Measurements from ENCODE around the gene FREM1. TPM values are rescaled to one million over a fixed set of nuclear protein-coding genes. Genes with fewer than 3 reads are reported as not detected.

Gene FREM1
- total RNA-seq, 1 donor from 2014 or later: 0.52 TPM

DNA sequence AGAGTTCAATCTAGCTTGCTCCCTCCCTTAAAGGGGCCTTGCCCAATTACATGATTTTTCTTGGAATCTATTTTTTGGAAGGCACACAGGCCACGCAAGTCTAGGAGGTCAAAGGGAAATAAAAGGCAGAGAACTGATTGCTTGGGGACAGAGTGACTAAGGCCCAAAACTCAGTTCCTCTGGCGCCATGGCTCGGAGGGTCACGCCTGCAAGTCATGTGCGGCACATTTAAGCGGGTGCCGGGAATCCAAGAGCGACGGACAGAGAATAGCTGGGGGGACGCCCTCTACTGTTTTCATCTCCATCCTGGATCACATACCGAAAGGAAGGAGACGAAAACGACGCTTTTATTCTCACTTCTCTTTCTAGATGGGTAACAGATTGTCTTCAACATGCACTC is 78.6 kb downstream of the FREM1 start:
- TF ChIP-seq EZH2 (IDR thresholded peaks at IDR 0.05; ENCODE audit: insufficient read depth, low read length): no peak
- TF ChIP-seq, protein P1, sequence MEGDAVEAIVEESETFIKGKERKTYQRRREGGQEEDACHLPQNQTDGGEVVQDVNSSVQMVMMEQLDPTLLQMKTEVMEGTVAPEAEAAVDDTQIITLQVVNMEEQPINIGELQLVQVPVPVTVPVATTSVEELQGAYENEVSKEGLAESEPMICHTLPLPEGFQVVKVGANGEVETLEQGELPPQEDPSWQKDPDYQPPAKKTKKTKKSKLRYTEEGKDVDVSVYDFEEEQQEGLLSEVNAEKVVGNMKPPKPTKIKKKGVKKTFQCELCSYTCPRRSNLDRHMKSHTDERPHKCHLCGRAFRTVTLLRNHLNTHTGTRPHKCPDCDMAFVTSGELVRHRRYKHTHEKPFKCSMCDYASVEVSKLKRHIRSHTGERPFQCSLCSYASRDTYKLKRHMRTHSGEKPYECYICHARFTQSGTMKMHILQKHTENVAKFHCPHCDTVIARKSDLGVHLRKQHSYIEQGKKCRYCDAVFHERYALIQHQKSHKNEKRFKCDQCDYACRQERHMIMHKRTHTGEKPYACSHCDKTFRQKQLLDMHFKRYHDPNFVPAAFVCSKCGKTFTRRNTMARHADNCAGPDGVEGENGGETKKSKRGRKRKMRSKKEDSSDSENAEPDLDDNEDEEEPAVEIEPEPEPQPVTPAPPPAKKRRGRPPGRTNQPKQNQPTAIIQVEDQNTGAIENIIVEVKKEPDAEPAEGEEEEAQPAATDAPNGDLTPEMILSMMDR (IDR thresholded peaks at IDR 0.05; ENCODE audit: insufficient read depth, low read depth, low read length): no peak
- Mint-ChIP-seq H3K27ac (ENCODE audit: unreplicated experiment) (no peak overlapping the region), H3K9me3 (ENCODE audit: unreplicated experiment) (no peaks in the 10 kb centered on the region), H3K4me1 (ENCODE audit: low read depth, unreplicated experiment) (no peaks in the 10 kb centered on the region), H3K36me3 (ENCODE audit: low read depth, unreplicated experiment) (no peaks in the 10 kb centered on the region), H3K27me3 (ENCODE audit: low read depth, unreplicated experiment) (no peaks in the 10 kb centered on the region), H3K4me3 (ENCODE audit: unreplicated experiment) (no peak overlapping the region)
- H3K36me3 ChIP-seq (ENCODE audit: insufficient read depth, low read length): no peaks in the 10 kb centered on the region
- no peaks in the 10 kb centered on the region for H3K9me3 ChIP-seq (ENCODE audit: insufficient read depth, low read depth, low read length)
- H3K27ac ChIP-seq (ENCODE audit: low read depth, low read length): no peak overlapping the region
- FAIRE-seq (no peak), DNase-seq (ENCODE audit: low read depth) (no peak)
- no peaks in the 10 kb centered on the region for H4K20me1 ChIP-seq (ENCODE audit: insufficient read depth, low read length)
- no peak overlapping the region for H3K4me2 ChIP-seq (ENCODE audit: low read length)
- H3K79me2 ChIP-seq (ENCODE audit: insufficient read depth, low read length): no peaks in the 10 kb centered on the region
- no peak overlapping the region for H3K4me3 ChIP-seq (ENCODE audit: insufficient read depth, low read depth, low read length)
- H3K4me1 ChIP-seq (ENCODE audit: insufficient read depth, low read length): no peaks in the 10 kb centered on the region
- H3K9ac ChIP-seq (ENCODE audit: low read length): no peak overlapping the region
- no peak overlapping the region for H2AFZ ChIP-seq (ENCODE audit: low read depth, low read length)
- no peaks in the 10 kb centered on the region for H3K27me3 ChIP-seq (ENCODE audit: insufficient read depth, low read length)

DNA sequence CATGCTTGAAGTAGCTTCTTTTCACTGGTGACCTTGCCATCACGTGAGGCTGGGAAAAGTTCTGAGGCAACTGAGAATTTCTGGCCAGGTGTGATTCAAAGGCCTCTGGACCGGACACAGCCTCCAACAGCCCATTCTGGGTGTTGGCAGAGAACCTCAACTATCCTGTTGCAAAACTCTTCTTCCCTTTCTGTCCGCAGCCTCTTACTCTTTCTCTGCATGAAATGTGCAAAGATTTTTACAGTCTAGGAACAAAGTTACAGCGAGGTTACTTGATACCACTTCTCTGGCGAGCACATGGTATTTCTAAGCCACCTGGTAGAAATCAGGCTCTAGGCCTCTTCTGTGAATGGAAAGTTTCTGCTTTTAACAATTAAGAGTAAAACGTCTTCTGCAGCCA is 79.2 kb downstream of the FREM1 start:
- Mint-ChIP-seq H3K27ac (ENCODE audit: unreplicated experiment) (no peak overlapping the region), H3K36me3 (ENCODE audit: low read depth, unreplicated experiment) (no peaks in the 10 kb centered on the region), H3K4me1 (ENCODE audit: low read depth, unreplicated experiment) (no peaks in the 10 kb centered on the region), H3K27me3 (ENCODE audit: low read depth, unreplicated experiment) (no peaks in the 10 kb centered on the region), H3K4me3 (ENCODE audit: unreplicated experiment) (no peak overlapping the region), H3K9me3 (ENCODE audit: unreplicated experiment) (no peaks in the 10 kb centered on the region)
- Histone ChIP-seq H4K20me1 (ENCODE audit: insufficient read depth, low read length) (no peaks in the 10 kb centered on the region), H3K4me3 (ENCODE audit: insufficient read depth, low read depth, low read length) (no peak overlapping the region), H2AFZ (ENCODE audit: low read depth, low read length) (no peak overlapping the region), H3K4me2 (ENCODE audit: low read length) (no peak overlapping the region), H3K79me2 (ENCODE audit: insufficient read depth, low read length) (no peaks in the 10 kb centered on the region), H3K4me1 (ENCODE audit: insufficient read depth, low read length) (no peaks in the 10 kb centered on the region), H3K9ac (ENCODE audit: low read length) (no peak overlapping the region), H3K36me3 (ENCODE audit: insufficient read depth, low read length) (no peaks in the 10 kb centered on the region), H3K27me3 (ENCODE audit: insufficient read depth, low read length) (no peaks in the 10 kb centered on the region), H3K9me3 (ENCODE audit: insufficient read depth, low read depth, low read length) (no peaks in the 10 kb centered on the region), H3K27ac (ENCODE audit: low read depth, low read length) (no peak overlapping the region)
- no peak for DNase-seq (ENCODE audit: low read depth)
- no peak for FAIRE-seq
- TF ChIP-seq EZH2 (IDR thresholded peaks at IDR 0.05; ENCODE audit: insufficient read depth, low read length): no peak
- TF ChIP-seq, protein P1 (IDR thresholded peaks at IDR 0.05; ENCODE audit: insufficient read depth, low read depth, low read length): no peak

DNA sequence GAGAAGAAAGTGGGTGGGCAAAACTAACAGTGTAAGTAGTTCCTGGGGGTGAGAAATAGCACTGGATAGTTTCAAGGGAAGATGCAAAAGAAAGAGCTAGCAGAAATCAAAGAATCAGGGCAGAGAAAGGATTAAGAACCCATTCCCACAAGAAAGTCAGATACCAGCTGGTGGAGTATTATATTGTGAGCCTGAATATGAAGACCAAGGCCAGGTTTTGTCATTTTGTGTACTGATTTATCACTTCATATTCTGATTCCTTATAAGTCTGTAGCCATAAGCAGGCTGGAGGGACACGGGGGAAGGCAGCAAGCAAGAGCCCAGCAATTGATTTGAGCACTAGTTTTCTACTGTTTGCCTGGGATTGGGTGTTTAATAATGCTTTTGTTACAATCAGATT is 80.2 kb downstream of the FREM1 start:
- no peaks in the 10 kb centered on the region for H3K27me3 Mint-ChIP-seq (ENCODE audit: low read depth, unreplicated experiment)
- no peaks in the 10 kb centered on the region for H3K9me3 Mint-ChIP-seq (ENCODE audit: unreplicated experiment)
- DNase-seq (ENCODE audit: low read depth): no peak
- Histone ChIP-seq H3K4me1 (ENCODE audit: insufficient read depth, low read length) (no peaks in the 10 kb centered on the region), H3K4me2 (ENCODE audit: low read length) (no peak overlapping the region), H3K79me2 (ENCODE audit: insufficient read depth, low read length) (no peaks in the 10 kb centered on the region), H2AFZ (ENCODE audit: low read depth, low read length) (no peak overlapping the region), H3K27me3 (ENCODE audit: insufficient read depth, low read length) (no peaks in the 10 kb centered on the region), H4K20me1 (ENCODE audit: insufficient read depth, low read length) (no peaks in the 10 kb centered on the region), H3K36me3 (ENCODE audit: insufficient read depth, low read length) (no peaks in the 10 kb centered on the region), H3K9me3 (ENCODE audit: insufficient read depth, low read depth, low read length) (no peaks in the 10 kb centered on the region), H3K27ac (ENCODE audit: low read depth, low read length) (no peak overlapping the region), H3K9ac (ENCODE audit: low read length) (no peak overlapping the region), H3K4me3 (ENCODE audit: insufficient read depth, low read depth, low read length) (no peak overlapping the region)
- H3K27ac Mint-ChIP-seq (ENCODE audit: unreplicated experiment): no peak overlapping the region
- H3K36me3 Mint-ChIP-seq (ENCODE audit: low read depth, unreplicated experiment): no peaks in the 10 kb centered on the region
- H3K4me3 Mint-ChIP-seq (ENCODE audit: unreplicated experiment): no peak overlapping the region
- no peak for FAIRE-seq
- H3K4me1 Mint-ChIP-seq (ENCODE audit: low read depth, unreplicated experiment): no peaks in the 10 kb centered on the region
- no peak for TF ChIP-seq EZH2 (IDR thresholded peaks at IDR 0.05; ENCODE audit: insufficient read depth, low read length)
- TF ChIP-seq, protein P1 (IDR thresholded peaks at IDR 0.05; ENCODE audit: insufficient read depth, low read depth, low read length): no peak
